ENCODE data around the gene MMP2.
A peak's percentile ranks its signal among the peaks of the same experiment; 100 is the strongest.

Gene MMP2

DNA sequence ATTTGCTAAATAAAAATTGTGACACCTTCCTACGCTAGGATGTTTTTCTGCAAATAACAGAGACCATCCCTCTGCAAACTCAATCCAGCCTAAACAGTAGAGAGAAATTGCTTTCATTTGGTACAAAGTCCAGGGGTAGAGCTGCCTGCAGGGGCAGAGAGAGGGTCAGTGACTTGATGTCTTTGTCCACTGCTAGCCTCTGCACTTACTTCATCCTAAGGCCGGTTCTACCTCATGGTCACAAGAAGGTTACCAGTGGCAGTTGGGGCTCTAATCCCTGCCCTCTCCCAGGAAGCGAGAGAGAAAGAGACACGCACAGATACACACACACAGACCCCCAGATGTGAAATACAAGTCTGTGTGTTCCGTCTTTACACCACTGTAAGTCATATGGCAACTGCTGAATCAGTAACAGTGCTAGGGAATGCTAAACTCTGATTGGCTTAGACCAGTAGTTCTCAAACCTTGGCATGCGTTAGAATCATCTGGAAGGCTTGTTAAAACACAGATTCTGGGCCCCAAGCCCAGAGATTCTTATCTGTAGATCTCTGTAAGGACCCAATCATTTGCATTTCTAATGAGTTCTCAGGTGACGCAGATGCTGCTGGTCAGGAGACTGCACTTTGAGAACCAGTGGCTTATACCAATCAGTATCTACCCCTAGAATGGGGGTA lies 16.8 kb downstream of the MMP2 start:
- DNase-seq = no peak

- DNase-seq = no peak
Measured at GRCh38 chr16:55496509-55497145, 17.6 kb downstream of the MMP2 start.

GRCh38 chr16:55497558-55497957 lies 18.6 kb downstream of the MMP2 start:
- DNase-seq = no peak

GRCh38 chr16:55498101-55498500 lies 19.1 kb downstream of the MMP2 start:
- no peak for DNase-seq

DNA sequence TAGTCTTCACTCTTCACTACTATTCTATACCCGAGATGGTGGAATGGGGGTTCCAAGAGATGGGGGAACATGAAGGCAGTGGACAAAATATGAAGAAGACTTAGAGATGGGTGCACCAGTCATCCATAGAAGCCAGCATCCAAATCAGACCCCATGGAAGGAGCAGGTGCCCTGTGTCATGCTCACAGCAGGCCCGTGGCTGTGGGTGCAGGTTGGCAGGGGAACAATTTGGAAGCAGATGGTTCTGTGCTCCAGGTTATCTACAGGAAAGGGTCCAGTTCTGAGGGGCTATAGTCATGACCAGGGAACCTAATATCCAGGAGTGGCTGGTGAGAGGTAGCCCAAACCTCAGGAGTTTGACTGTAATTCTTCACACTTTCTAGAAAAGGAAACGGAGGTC lies 20.3 kb downstream of the MMP2 start:
- DNase-seq = no peak

- no peak for DNase-seq
Measured at GRCh38 chr16:55499951-55500529, 21.0 kb downstream of the MMP2 start.

DNA sequence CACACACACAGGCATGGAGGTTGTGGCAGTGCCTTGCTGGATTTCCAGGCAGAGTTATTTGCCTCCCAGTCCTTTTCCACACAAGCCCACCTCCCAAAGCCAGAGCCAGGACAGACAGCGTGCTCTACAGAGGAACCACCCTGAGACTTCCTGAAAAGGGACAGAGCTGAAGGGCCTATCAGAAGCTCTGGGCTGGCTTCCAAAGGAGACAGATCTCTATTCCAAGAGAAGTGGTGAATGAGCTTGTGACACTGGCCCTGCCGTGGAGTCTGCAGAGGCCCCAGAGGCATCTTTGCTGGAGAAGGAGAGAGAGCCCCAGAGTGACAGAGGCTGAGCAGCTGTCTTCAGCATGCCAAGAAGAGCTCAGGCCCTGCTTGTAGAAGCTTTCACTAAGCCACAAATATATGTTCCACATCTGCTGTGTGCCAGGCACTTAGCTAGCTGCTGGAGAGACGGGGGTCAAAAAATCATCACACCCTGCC lies 21.6 kb downstream of the MMP2 start:
- no peak for DNase-seq

- DNase-seq = no peak
Measured at GRCh38 chr16:55501549-55502322, 22.7 kb downstream of the MMP2 start.

GRCh38 chr16:55502801-55503366 lies 23.9 kb downstream of the MMP2 start:
- no peak for DNase-seq

GRCh38 chr16:55503726-55504550 lies 24.9 kb downstream of the MMP2 start:
- no peak for DNase-seq

- DNase-seq = no peak
Measured at GRCh38 chr16:55505333-55506015, 26.5 kb downstream of the MMP2 start.

DNA sequence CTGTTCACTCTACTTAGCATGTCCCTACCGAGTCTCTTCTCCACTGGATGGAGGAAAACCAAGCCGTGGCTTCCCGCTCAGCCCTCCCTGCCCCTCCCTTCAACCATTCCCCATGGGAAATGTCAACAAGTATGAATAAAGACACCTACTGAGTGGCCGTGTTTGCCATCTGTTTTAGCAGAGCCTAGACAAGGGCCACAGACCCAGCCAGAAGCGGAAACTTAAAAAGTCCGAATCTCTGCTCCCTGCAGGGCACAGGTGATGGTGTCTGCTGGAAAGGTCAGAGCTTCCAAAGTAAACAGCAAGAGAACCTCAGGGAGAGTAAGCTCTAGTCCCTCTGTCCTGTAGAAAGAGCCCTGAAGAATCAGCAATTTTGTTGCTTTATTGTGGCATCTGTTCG lies 27.1 kb downstream of the MMP2 start:
- no peak for DNase-seq

DNA sequence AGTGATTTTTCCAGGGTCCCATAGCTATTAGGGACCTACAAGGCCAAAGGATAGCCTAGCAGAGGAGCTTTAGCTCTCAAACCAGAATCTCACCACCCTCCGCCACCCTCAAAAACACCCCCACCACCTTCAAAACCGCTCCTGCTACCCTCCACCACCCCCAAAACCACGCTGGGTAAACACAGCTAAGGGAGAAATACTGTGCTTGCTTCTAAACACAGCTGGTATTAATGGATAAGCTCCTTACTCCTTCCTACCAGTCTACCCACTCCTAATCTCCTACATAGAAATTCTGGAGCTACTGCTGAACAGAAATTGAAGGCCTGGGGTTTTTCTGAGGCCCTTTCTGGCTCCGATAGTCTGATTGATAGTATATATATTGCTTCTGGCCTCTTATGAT lies 27.7 kb downstream of the MMP2 start:
- no peak for DNase-seq

- DNase-seq = no peak
Measured at GRCh38 chr16:55508271-55508921, 29.4 kb downstream of the MMP2 start.

GRCh38 chr16:55508941-55509931 lies 30.2 kb downstream of the MMP2 start, which contains the start of gene LPCAT2:
LPCAT2 (plus strand) TSS chr16:55509072; CDS start chr16:55509182, 110 bp downstream.
- peak; percentile 66 for DNase-seq

GRCh38 chr16:55510185-55510805 lies 31.3 kb downstream of the MMP2 start:
- no peak for DNase-seq

- no peak for DNase-seq
Measured at GRCh38 chr16:55512941-55513340, 33.9 kb downstream of the MMP2 start.

DNA sequence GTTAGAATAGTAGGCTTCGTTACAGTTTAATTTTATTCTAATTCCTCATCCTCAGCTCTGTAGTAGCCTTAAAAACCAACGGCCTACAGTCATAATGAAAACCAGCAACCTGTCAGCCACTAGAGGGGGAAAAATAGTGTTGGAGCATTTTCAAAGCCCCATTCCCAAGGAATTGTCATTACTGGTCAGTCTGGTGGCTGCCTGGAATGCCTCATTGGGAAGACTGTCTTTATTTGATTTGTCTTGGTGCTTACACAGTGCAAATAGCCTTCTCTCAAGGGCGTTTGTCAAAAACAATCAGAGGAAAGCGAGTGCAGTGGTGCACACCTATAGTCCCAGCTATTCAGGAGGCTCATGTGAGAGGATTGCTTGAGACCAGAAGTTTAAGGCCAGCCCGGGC lies 34.6 kb downstream of the MMP2 start:
- no peak for DNase-seq

DNA sequence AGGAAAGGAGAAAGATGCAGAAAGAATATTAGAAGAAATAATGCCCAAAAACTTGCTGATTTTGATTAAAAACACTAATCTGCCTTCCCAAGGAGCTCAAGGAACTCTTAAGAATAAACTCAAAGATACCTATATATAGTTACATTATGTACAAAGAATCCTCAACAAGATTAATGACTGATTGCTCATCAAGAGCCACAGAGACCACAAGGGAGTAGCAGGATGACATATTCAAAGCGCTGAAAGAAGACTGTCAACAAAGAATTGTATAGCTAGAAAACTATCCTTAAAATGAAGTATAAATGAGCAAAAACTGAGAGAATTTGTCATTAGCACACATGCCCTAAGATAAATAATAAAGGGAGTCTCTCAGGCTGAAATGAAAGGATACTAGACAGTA lies 36.1 kb downstream of the MMP2 start:
- DNase-seq = no peak
